CD4-positive, CD25-positive, alpha-beta regulatory T cell (primary cell): Measurements from ENCODE around the gene CD68. TPM values are rescaled to one million over a fixed set of nuclear protein-coding genes. Genes with fewer than 3 reads are reported as not detected.

Experiments used
- ATAC-seq, 2 donors: fragments of 150-1000 bp; cut with Tn5 transposase; one replicate each; pipeline ENCODE4 v1.10.0; 2021; ENCODE audit warnings: low read depth in 2 of 2, moderate number of reproducible peaks in 2 of 2, moderate library complexity in 1 of 2
- DNase-seq, 3 donors: peaks; one replicate each; pipeline versions ENCODE4 v3.0.0 to v3.0.0-alpha.2; 2012 to 2022; ENCODE audit warnings: mixed read lengths in 1 of 3
- H3K27ac ChIP-seq: one replicate; pipeline ENCODE4 v1.7.0; 2013; ENCODE audit warnings: mild to moderate bottlenecking, low read length; ENCODE audit not compliant: insufficient read depth, poor library complexity, severe bottlenecking
- H3K27me3 ChIP-seq: one replicate; pipeline ENCODE4 v1.7.0; 2013; ENCODE audit warnings: low read length; ENCODE audit not compliant: control insufficient read depth, insufficient read depth
- H3K36me3 ChIP-seq: one replicate; pipeline ENCODE4 v1.7.0; 2013; ENCODE audit warnings: mild to moderate bottlenecking, low read length, moderate library complexity; ENCODE audit not compliant: control insufficient read depth, insufficient read depth
- H3K4me1 ChIP-seq: 2 replicates; pipeline ENCODE4 v1.7.0; 2013; ENCODE audit warnings: mild to moderate bottlenecking, low read length; ENCODE audit not compliant: insufficient read depth, control insufficient read depth, poor library complexity, severe bottlenecking
- H3K4me3 ChIP-seq: one replicate; pipeline ENCODE4 v1.7.0; 2013; ENCODE audit warnings: low read depth, mild to moderate bottlenecking, low read length, moderate library complexity
- H3K9me3 ChIP-seq, 2 experiments: 1 replicate in 1 of 2; 2 replicates in 1 of 2; pipeline ENCODE4 v1.7.0; 2013; ENCODE audit warnings: low read length in 2 of 2, mild to moderate bottlenecking in 1 of 2, moderate library complexity in 1 of 2; ENCODE audit not compliant: control insufficient read depth in 2 of 2
- H3K27ac Mint-ChIP-seq, 3 donors: one replicate each; pipeline ENCODE4 v1.8.0; 2020 to 2022; ENCODE audit warnings: mild to moderate bottlenecking in 3 of 3, mixed read lengths in 3 of 3, moderate library complexity in 2 of 3
- H3K27me3 Mint-ChIP-seq: one replicate; pipeline ENCODE4 v1.8.0; 2022; ENCODE audit warnings: mild to moderate bottlenecking, mixed read lengths
- H3K36me3 Mint-ChIP-seq: one replicate; pipeline ENCODE4 v1.8.0; 2020; ENCODE audit warnings: mixed read lengths
- H3K4me1 Mint-ChIP-seq, 4 donors: one replicate each; pipeline ENCODE4 v1.8.0; 2020 to 2022; ENCODE audit warnings: mixed read lengths in 4 of 4, mild to moderate bottlenecking in 1 of 4
- H3K4me3 Mint-ChIP-seq, 4 donors: one replicate each; pipeline ENCODE4 v1.8.0; 2020 to 2022; ENCODE audit warnings: mild to moderate bottlenecking in 4 of 4, mixed read lengths in 4 of 4, moderate library complexity in 3 of 4
- H3K9me3 Mint-ChIP-seq, 7 donors: one replicate each; pipeline ENCODE4 v1.8.0; 2020 to 2022; ENCODE audit warnings: mixed read lengths in 7 of 7, mild to moderate bottlenecking in 3 of 7, moderate library complexity in 2 of 7
- polyA plus RNA-seq, 4 donors: library from polyadenylated mRNA; unstranded; fragments of 300-500 nt; fragmentation: Illumina TruSeq; gene quantifications; one replicate each; pipeline ENCODE4 v1.2.3, GENCODE V29; 2021
- total RNA-seq: library from RNA; stranded (reverse); gene quantifications from one replicate; pipeline ENCODE4 v1.2.3, GENCODE V29; 2022

CD68 gene, protein sequence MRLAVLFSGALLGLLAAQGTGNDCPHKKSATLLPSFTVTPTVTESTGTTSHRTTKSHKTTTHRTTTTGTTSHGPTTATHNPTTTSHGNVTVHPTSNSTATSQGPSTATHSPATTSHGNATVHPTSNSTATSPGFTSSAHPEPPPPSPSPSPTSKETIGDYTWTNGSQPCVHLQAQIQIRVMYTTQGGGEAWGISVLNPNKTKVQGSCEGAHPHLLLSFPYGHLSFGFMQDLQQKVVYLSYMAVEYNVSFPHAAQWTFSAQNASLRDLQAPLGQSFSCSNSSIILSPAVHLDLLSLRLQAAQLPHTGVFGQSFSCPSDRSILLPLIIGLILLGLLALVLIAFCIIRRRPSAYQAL
- total RNA-seq, result 0.25 TPM
- 1 to 10 TPM in 1 of 4 donors, under 1 TPM in 2, not detected in 1; 0.65 to 1.2 (median 0.89) TPM for polyA plus RNA-seq

DNA sequence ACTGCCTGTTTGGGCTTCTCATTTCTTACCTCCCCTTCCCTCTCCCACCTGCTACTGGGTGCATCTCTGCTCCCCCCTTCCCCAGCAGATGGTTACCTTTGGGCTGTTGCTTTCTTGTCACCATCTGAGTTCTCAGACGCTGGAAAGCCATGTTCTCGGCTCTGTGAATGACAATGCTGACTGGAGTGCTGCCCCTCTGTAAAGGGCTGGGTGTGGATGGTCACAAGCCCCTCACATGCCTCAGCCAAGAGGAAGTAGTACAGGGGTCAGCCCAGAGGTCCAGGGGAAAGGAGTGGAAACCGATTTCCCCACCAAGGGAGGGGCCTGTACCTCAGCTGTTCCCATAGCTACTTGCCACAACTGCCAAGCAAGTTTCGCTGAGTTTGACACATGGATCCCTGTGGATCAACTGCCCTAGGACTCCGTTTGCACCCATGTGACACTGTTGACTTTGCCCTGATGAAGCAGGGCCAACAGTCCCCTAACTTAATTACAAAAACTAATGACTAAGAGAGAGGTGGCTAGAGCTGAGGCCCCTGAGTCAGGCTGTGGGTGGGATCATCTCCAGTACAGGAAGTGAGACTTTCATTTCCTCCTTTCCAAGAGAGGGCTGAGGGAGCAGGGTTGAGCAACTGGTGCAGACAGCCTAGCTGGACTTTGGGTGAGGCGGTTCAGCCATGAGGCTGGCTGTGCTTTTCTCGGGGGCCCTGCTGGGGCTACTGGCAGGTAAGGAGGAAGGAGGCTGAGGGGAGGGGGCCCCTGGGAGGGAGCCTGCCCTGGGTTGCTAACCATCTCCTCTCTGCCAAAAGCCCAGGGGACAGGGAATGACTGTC lies at the start of gene CD68:
Gene CD68 (plus strand): TSS at position 638 of the 833 bp plus-strand sequence. CDS start 40 bp downstream, at position 678.
- Histone ChIP-seq H3K27me3 (no peaks in the 10 kb centered on the region), H3K4me1 (peaks cover 46% of the 10 kb centered on the region), H3K9me3 (no peaks in the 10 kb centered on the region), H3K27ac (peak within 1 kb of the TSS; percentile 63), H3K36me3 (peaks cover 47% of the 10 kb centered on the region), H3K4me3 (peak within 1 kb of the TSS; percentile 2)
- Mint-ChIP-seq H3K9me3 (no peaks in the 10 kb centered on the region), H3K4me1 (peaks cover 10 to 91% (median 50%) of the 10 kb centered on the region in 4 donors), H3K4me3 (peak within 1 kb of the TSS; percentile 48 to 96 (median 64)), H3K36me3 (peaks cover 47% of the 10 kb centered on the region), H3K27ac (peak within 1 kb of the TSS; percentile 67 to 98 (median 90)), H3K27me3 (no peaks in the 10 kb centered on the region)
- peak in 1 of 3 donors; percentile 79 for DNase-seq
- ATAC-seq, result peak; percentile 50 to 55

DNA sequence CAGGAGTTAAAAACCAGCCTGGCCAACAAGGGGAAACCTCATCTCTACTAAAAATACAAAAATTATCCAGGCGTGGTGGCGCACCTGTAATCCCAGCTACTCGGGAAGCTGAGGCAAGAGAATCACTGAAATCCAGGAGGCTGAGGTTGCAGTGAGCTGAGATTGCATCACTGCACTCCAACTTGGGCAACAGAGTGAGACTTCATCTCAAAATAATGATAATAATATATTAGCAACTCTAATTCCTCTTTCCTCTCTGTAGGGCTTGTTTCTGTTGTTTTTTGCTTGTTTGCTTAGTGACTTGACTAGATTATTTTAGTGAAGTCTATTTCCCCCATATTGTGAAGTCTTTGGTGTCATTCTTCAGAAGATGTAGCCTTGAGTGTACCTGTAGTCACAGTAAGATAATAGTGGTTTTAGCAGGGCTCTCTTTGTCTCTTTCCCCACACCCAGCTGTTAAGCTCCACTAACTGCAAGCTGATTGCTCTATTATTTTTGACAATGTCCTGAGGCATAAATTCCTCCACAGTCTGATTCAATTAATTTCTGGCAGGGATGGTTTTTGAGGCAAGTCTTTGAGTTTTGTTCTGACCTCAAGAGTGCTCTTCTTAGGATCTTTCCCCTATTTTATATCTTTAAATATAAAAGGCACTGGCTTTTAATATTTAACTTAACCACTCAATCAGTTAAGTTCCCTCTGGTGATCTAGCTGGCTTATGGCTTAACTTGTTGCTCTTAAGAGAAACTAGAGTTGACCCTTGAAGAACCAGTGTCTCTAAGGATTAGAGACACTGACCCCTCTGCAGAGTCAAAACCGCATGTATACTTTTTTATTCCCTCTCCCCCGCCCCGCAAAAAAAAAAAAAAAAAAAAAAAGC lies 49.2 kb upstream of the CD68 start:
- H3K27ac ChIP-seq, result no peak overlapping the region
- peaks cover 5% of the 10 kb centered on the region for H3K27me3 Mint-ChIP-seq
- no peak overlapping the region for H3K27ac Mint-ChIP-seq
- no peaks in the 10 kb centered on the region for H3K36me3 Mint-ChIP-seq
- H3K9me3 ChIP-seq, result peaks cover 0 to 8% of the 10 kb centered on the region in 2 experiments
- H3K9me3 Mint-ChIP-seq, result peaks cover 0 to 14% (median 1%) of the 10 kb centered on the region in 7 donors
- no peaks in the 10 kb centered on the region for H3K4me1 Mint-ChIP-seq
- no peaks in the 10 kb centered on the region for H3K36me3 ChIP-seq
- DNase-seq (no peak), ATAC-seq (no peak)
- no peaks in the 10 kb centered on the region for H3K27me3 ChIP-seq
- H3K4me3 ChIP-seq, result no peak overlapping the region
- no peaks in the 10 kb centered on the region for H3K4me1 ChIP-seq
- no peak overlapping the region for H3K4me3 Mint-ChIP-seq

DNA sequence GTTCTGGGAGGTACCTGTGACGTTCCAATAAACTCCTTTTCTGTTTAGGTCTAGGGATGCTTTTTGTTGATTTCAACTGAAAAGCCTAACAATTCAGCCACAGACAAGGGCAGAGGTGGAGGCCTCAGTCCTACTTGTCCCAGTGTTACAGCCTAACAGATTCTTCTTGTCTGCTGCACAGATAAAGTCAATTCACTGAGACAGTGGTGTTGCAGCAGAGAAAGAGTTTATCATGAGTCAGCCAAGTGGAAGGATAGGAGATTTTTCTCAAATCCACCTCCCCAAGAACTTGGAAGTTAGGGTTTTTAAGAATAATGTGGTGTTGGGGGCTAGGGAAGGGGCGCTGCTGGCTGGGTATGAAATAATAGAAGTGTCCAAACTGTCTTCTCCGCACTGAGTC lies 41.4 kb upstream of the CD68 start:
- no peak for DNase-seq
- ATAC-seq, result no peak
- no peak overlapping the region for H3K27ac Mint-ChIP-seq
- H3K36me3 Mint-ChIP-seq, result peaks cover 4% of the 10 kb centered on the region
- Histone ChIP-seq H3K9me3 (peaks cover 0 to 6% of the 10 kb centered on the region in 2 experiments), H3K4me3 (no peak overlapping the region), H3K4me1 (no peaks in the 10 kb centered on the region), H3K36me3 (no peaks in the 10 kb centered on the region), H3K27me3 (no peaks in the 10 kb centered on the region), H3K27ac (no peak overlapping the region)
- peaks cover 3% of the 10 kb centered on the region for H3K27me3 Mint-ChIP-seq
- no peaks in the 10 kb centered on the region for H3K4me1 Mint-ChIP-seq
- no peak overlapping the region for H3K4me3 Mint-ChIP-seq
- no peaks in the 10 kb centered on the region for H3K9me3 Mint-ChIP-seq

DNA sequence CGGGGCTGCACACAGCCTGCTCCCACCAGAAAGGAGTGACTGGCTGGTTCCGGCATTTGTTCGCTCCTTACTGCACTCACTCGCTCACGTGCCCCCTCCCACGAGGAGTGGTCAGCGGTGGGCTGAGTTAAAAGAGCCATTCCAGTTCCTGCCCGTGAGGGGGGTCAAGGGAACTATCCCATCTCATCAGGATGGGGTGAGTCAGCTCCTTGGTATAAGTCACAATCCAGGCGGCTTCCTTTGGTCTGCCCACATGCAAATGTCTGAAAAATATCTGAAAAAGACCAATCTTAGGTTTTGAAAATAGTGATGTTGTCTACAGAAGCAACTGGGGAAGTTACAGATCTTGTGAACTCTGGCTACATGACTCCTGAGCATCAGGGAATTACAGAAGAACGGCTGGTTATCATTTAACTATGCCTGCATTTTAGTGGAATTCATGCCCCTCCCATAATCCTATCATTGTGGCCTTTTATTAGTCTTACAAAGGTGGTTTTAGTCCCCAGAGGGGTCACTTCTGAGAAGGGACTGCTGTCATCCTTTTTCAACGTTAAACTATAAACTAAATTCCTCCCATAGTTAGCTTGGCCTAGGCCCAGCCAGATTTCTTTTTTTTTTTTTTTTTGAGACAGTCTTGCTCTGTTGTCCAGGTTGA lies 40.4 kb upstream of the CD68 start:
- no peak for ATAC-seq
- Histone ChIP-seq H3K27me3 (no peaks in the 10 kb centered on the region), H3K4me1 (no peaks in the 10 kb centered on the region), H3K4me3 (no peak overlapping the region), H3K27ac (no peak overlapping the region), H3K9me3 (peaks cover 0 to 6% of the 10 kb centered on the region in 2 experiments), H3K36me3 (no peaks in the 10 kb centered on the region)
- peaks cover 0 to 5% (median 0%) of the 10 kb centered on the region in 4 donors for H3K4me1 Mint-ChIP-seq
- H3K4me3 Mint-ChIP-seq, result no peak overlapping the region
- H3K36me3 Mint-ChIP-seq, result peaks cover 4% of the 10 kb centered on the region
- H3K9me3 Mint-ChIP-seq, result no peaks in the 10 kb centered on the region
- H3K27me3 Mint-ChIP-seq, result peaks cover 10% of the 10 kb centered on the region
- DNase-seq, result no peak
- H3K27ac Mint-ChIP-seq, result no peak overlapping the region

DNA sequence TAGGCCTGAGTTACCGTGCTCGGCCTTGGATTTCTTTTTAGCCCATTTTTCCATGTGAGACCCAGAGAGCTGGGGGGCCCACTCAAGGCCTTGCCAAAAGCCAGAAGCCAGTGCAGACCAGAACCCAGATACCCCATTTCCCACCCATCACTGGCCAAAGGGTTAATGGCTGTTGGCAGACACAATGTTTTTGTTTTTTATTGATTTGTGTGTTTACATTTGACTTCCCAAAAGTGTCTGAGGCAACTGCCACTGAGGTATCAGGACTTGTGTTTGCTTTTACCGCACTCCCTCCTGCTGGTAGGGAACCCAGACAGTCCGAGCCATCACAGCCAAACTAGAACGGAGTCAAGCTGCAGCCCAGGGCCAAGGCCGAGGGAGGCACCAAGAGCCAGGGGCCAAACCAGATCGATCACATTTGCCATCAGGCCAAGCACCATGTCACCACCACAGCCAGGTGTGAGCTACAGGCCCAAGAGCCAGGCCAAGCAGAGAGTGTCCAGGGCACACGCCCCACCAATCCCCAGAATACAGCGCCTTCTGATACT lies 38.3 kb upstream of the CD68 start:
- H3K9me3 ChIP-seq, result peaks cover 0 to 6% of the 10 kb centered on the region in 2 experiments
- no peak overlapping the region for H3K4me3 ChIP-seq
- peaks cover 4% of the 10 kb centered on the region for H3K36me3 Mint-ChIP-seq
- no peak for DNase-seq
- ATAC-seq, result no peak
- no peaks in the 10 kb centered on the region for H3K27me3 ChIP-seq
- H3K27ac Mint-ChIP-seq, result no peak overlapping the region
- no peaks in the 10 kb centered on the region for H3K36me3 ChIP-seq
- H3K4me1 ChIP-seq, result no peaks in the 10 kb centered on the region
- no peak overlapping the region for H3K4me3 Mint-ChIP-seq
- no peak overlapping the region for H3K27ac ChIP-seq
- peaks cover 0 to 5% (median 0%) of the 10 kb centered on the region in 4 donors for H3K4me1 Mint-ChIP-seq
- H3K9me3 Mint-ChIP-seq, result no peaks in the 10 kb centered on the region
- peaks cover 10% of the 10 kb centered on the region for H3K27me3 Mint-ChIP-seq

DNA sequence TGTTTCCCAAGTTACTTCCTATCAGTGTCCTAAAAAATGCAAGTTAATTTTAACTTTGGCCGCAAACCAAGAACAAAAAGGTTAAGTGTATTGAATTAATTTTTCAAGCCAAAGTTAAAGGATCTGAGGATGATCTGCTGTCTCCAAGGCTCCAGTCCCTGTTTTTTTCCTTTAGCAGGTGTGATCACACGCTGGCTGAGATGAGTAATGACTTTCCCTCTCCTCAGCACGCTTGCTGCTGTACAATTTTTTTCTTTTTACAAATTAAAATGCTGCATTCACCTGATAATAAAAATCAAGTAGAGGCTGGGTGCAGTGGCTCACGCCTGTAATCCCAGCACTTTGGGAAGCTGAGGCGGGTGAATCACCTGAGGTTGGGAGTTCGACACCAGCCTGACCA lies 34.5 kb upstream of the CD68 start:
- no peak overlapping the region for H3K4me3 ChIP-seq
- H3K27ac ChIP-seq, result no peak overlapping the region
- peaks cover 14% of the 10 kb centered on the region for H3K4me1 ChIP-seq
- Mint-ChIP-seq H3K27ac (no peak overlapping the region), H3K9me3 (no peaks in the 10 kb centered on the region), H3K36me3 (peaks cover 4% of the 10 kb centered on the region), H3K27me3 (peaks cover 10% of the 10 kb centered on the region), H3K4me3 (no peak overlapping the region), H3K4me1 (peaks cover 0 to 23% (median 16%) of the 10 kb centered on the region in 4 donors)
- no peaks in the 10 kb centered on the region for H3K9me3 ChIP-seq
- DNase-seq (no peak), ATAC-seq (no peak)
- H3K27me3 ChIP-seq, result no peaks in the 10 kb centered on the region
- no peaks in the 10 kb centered on the region for H3K36me3 ChIP-seq
